HG03469 (cell line): ENCODE results near the gene JCAD.

Experiments
- ATAC-seq: cut with Tn5 transposase; IDR thresholded peaks from one replicate; pipeline ENCODE4 v1.9.1; 2021; ENCODE audit warnings: mild to moderate bottlenecking, moderate library complexity, moderate number of reproducible peaks; ENCODE audit not compliant: unreplicated experiment

The JCAD gene

GRCh38 chr10:30046476-30046875, 12.9 kb downstream of the JCAD start:
- no peak for ATAC-seq

- no peak for ATAC-seq
Observed at GRCh38 chr10:30045961-30046360, 13.4 kb downstream of the JCAD start.

GRCh38 chr10:30043476-30044270, 15.7 kb downstream of the JCAD start:
- ATAC-seq = no peak

- ATAC-seq = no peak
Observed at GRCh38 chr10:30042820-30043219, 16.6 kb downstream of the JCAD start.

GRCh38 chr10:30041196-30042105, 17.9 kb downstream of the JCAD start:
- ATAC-seq = no peak

GRCh38 chr10:30040597-30040996, 18.8 kb downstream of the JCAD start:
- no peak for ATAC-seq

- no peak for ATAC-seq
Observed at GRCh38 chr10:30039988-30040387, 19.4 kb downstream of the JCAD start.

- no peak for ATAC-seq
Observed at GRCh38 chr10:30039567-30039966, 19.8 kb downstream of the JCAD start.

GRCh38 chr10:30038781-30039536, 20.4 kb downstream of the JCAD start:
- no peak for ATAC-seq

GRCh38 chr10:30037620-30038336, 21.6 kb downstream of the JCAD start:
- ATAC-seq = no peak

GRCh38 chr10:30036811-30037210, 22.6 kb downstream of the JCAD start:
- ATAC-seq = no peak

GRCh38 chr10:30036341-30036740, 23.0 kb downstream of the JCAD start:
- ATAC-seq = no peak

GRCh38 chr10:30034433-30035137, 24.8 kb downstream of the JCAD start:
- ATAC-seq = peak; percentile 58

GRCh38 chr10:30032125-30032524, 27.3 kb downstream of the JCAD start:
- ATAC-seq = no peak

- no peak for ATAC-seq
Observed at GRCh38 chr10:30029872-30030256, 29.5 kb downstream of the JCAD start.

- ATAC-seq = no peak
Observed at GRCh38 chr10:30029164-30029871, 30.1 kb downstream of the JCAD start.

- no peak for ATAC-seq
Observed at GRCh38 chr10:30028738-30029030, 30.7 kb downstream of the JCAD start.

GRCh38 chr10:30028006-30028737, 31.2 kb downstream of the JCAD start:
- no peak for ATAC-seq
